Neural progenitor cell (in vitro differentiated cells): ENCODE measurements around the gene PEX14.
"Not testable (repeated sequence)": the region's sequence is repeated elsewhere in the genome, so short reads cannot be mapped to it uniquely, and the experiment has no call there.

ENCODE experiments used
- EZH2 ChIP-seq: fragments of 200-600 bp; sonication (generic); IDR thresholded peaks from 2 replicates; pipeline ENCODE4 v1.6.1; 2017; ENCODE audit warnings: antibody characterized with exemption, mild to moderate bottlenecking, moderate library complexity
- EZH2phosphoT487 ChIP-seq: fragments of 200-600 bp; sonication (generic); IDR thresholded peaks from 2 replicates; pipeline ENCODE4 v1.6.1; 2017; ENCODE audit warnings: antibody characterized with exemption
- TF ChIP-seq, protein P1 (sequence below): fragments of 200-600 bp; sonication (generic); IDR thresholded peaks from 2 replicates; pipeline ENCODE4 v1.5.1; 2017; ENCODE audit warnings: antibody characterized with exemption, mild to moderate bottlenecking

DNA sequence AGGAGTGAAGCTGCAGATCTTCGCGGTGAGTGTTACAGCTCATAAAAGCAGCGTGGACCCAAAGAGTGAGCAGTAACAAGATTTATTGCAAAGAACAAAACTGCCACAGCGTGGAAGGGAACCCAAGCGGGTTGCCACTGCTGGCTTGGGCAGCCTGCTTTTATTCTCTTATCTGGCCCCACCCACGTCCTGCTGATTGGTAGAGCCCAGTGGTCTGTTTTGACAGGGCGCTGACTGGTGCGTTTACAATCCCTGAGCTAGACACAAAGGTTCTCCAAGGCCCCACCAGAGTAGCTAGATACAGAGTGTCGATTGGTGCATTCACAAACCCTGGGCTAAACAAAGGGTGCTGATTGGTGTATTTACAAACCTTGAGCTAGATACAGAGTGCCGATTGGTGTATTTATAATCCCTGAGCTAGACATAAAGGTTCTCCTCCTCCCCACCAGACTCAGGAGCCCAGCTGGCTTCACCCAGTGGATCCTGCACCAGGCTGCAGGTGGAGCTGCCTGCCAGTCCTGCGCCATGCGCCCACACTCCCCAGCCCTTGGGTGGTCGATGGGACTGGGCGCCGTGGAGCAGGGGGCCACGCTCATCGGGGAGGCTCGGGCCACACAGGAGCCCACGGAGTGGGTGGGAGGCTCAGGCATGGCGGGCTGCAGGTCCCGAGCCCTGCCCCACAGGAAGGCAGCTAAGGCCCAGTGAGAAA, 48.8 kb upstream of the PEX14 start:
- TF ChIP-seq, protein P1, sequence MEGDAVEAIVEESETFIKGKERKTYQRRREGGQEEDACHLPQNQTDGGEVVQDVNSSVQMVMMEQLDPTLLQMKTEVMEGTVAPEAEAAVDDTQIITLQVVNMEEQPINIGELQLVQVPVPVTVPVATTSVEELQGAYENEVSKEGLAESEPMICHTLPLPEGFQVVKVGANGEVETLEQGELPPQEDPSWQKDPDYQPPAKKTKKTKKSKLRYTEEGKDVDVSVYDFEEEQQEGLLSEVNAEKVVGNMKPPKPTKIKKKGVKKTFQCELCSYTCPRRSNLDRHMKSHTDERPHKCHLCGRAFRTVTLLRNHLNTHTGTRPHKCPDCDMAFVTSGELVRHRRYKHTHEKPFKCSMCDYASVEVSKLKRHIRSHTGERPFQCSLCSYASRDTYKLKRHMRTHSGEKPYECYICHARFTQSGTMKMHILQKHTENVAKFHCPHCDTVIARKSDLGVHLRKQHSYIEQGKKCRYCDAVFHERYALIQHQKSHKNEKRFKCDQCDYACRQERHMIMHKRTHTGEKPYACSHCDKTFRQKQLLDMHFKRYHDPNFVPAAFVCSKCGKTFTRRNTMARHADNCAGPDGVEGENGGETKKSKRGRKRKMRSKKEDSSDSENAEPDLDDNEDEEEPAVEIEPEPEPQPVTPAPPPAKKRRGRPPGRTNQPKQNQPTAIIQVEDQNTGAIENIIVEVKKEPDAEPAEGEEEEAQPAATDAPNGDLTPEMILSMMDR: not testable (repeated sequence)
- TF ChIP-seq EZH2phosphoT487, EZH2: not testable (repeated sequence)
